Omental fat pad (tissue), 4 donors: Measurements from ENCODE around the gene PUSL1. TPM values are rescaled to one million over a fixed set of nuclear protein-coding genes. Genes with fewer than 3 reads are reported as not detected.
"Not testable (repeated sequence)": the region's sequence is repeated elsewhere in the genome, so short reads cannot be mapped to it uniquely, and the experiment has no call there.

Experiments
- ATAC-seq: fragments of 150-250 bp; one replicate; pipeline ENCODE4 v1.9.1; 2016; ENCODE audit warnings: mild to moderate bottlenecking, moderate library complexity; ENCODE audit not compliant: low FRiP score
- DNase-seq: peaks from one replicate; pipeline ENCODE4 v3.0.0-alpha.2; 2019; ENCODE audit warnings: low spot score
- CTCF ChIP-seq, 3 donors: fragments of 450-650 bp; IDR thresholded peaks; one replicate each; pipeline ENCODE4 v1.5.1; 2016 to 2017; ENCODE audit warnings: antibody characterized with exemption in 3 of 3, mild to moderate bottlenecking in 3 of 3, moderate library complexity in 2 of 3
- total RNA-seq, 4 donors: library from RNA; depleted of rRNA; stranded (reverse); fragments of >200 nt; gene quantifications; one replicate each; pipeline ENCODE4 v1.1.0, GENCODE V29; 2016

PUSL1 gene
- total RNA-seq, 4 donors from 2014 or later = 15.7 to 26.0 (median 17.5) TPM

- no peak for TF ChIP-seq CTCF (IDR thresholded peaks at IDR 0.05)
- DNase-seq (no peak), ATAC-seq (no peak)
These were observed 3.0 kb downstream of the PUSL1 start for GRCh38 chr1:1311107-1312104.

- TF ChIP-seq CTCF (IDR thresholded peaks at IDR 0.05) = no peak
- ATAC-seq = no peak
These were observed 4.3 kb downstream of the PUSL1 start for GRCh38 chr1:1312450-1313314.

GRCh38 chr1:1313500-1314236, 5.3 kb downstream of the PUSL1 start:
- TF ChIP-seq CTCF (IDR thresholded peaks at IDR 0.05) = no peak
- DNase-seq = no peak
- ATAC-seq = no peak

More at GRCh38 chr1:1312450-1313314, 4.3 kb downstream of the PUSL1 start:
- DNase-seq = no peak

GRCh38 chr1:1314237-1314586, 5.8 kb downstream of the PUSL1 start:
- TF ChIP-seq CTCF (IDR thresholded peaks at IDR 0.05) = no peak
- ATAC-seq (no peak), DNase-seq (no peak)

- ATAC-seq (no peak), DNase-seq (no peak)
- no peak for TF ChIP-seq CTCF (IDR thresholded peaks at IDR 0.05)
These were observed 6.4 kb downstream of the PUSL1 start for GRCh38 chr1:1314678-1315335.

- no peak for DNase-seq
- ATAC-seq = no peak
- no peak for TF ChIP-seq CTCF (IDR thresholded peaks at IDR 0.05)
These were observed 7.1 kb downstream of the PUSL1 start for GRCh38 chr1:1315435-1315954.

GRCh38 chr1:1316199-1316598, 7.8 kb downstream of the PUSL1 start:
- not testable (repeated sequence) for DNase-seq, ATAC-seq
